SK-N-SH (cell line): ENCODE results near the gene TMEM109. TPM values are rescaled to one million over a fixed set of nuclear protein-coding genes. Genes with fewer than 3 reads are reported as not detected.

Source experiments
- CTCF ChIA-PET: fragments of 300-600, 350-600 bp; formaldehyde crosslinking; extraction: SDS; loops from one replicate; lab custom pipeline; 2021; lab: Yijun Ruan, JAX
- POLR2A ChIA-PET: fragments of 350-600 bp; sonication (Branson Sonifier 250); formaldehyde crosslinking; extraction: SDS; loops from one replicate; lab custom pipeline; 2020; ENCODE audit warnings: antibody characterized with exemption, inconsistent platforms; lab: Yijun Ruan, JAX
- DNase-seq: peaks from one replicate; pipeline ENCODE4 v3.0.0; 2012
- H2AFZ ChIP-seq: fragments of 200-600 bp; sonication (generic); 2 replicates; pipeline ENCODE4 v1.8.1; 2016; ENCODE audit warnings: antibody characterized with exemption, mild to moderate bottlenecking, low read depth
- H3F3A ChIP-seq: fragments of 200-600 bp; sonication (generic); replicated peaks from 2 replicates; pipeline ENCODE3; 2016; ENCODE audit warnings: antibody characterized with exemption, mild to moderate bottlenecking; ENCODE audit not compliant: insufficient read depth
- H3K27ac ChIP-seq, 2 experiments: fragments of 200-500 bp in 1 of 2; fragments of 200-600 bp in 1 of 2; sonication (Bioruptor generic) in 1 of 2; sonication (generic), shearing (Covaris generic) in 1 of 2; 2 replicates each; pipeline versions ENCODE4 v1.5.1 to v1.6.1; 2014 to 2016; ENCODE audit warnings: low read depth in 2 of 2, inconsistent platforms in 1 of 2, low read length in 1 of 2, mild to moderate bottlenecking in 1 of 2, mixed read lengths in 1 of 2
- H3K27me3 ChIP-seq: fragments of 200-600 bp; sonication (generic), shearing (Covaris generic); 2 replicates; pipeline ENCODE4 v1.6.1; 2016; ENCODE audit warnings: mixed run types; ENCODE audit not compliant: insufficient read depth
- H3K36me3 ChIP-seq, 2 experiments: fragments of 200-500 bp in 1 of 2; fragments of 200-600 bp in 1 of 2; sonication (Bioruptor generic) in 1 of 2; sonication (generic) in 1 of 2; replicated peaks in 1 of 2; 2 replicates each; pipeline versions ENCODE3 to v1.5.1; 2014 to 2016; ENCODE audit warnings: low read length in 1 of 2, mild to moderate bottlenecking in 1 of 2; ENCODE audit not compliant: insufficient read depth in 2 of 2, control insufficient read depth in 1 of 2
- H3K4me1 ChIP-seq, 2 experiments: fragments of 200-500 bp in 1 of 2; fragments of 200-600 bp in 1 of 2; sonication (Bioruptor generic) in 1 of 2; sonication (generic), shearing (Covaris generic) in 1 of 2; 2 replicates each; pipeline versions ENCODE4 v1.5.1 to v1.6.1; 2014 to 2016; ENCODE audit warnings: low read depth in 1 of 2, low read length in 1 of 2, mixed run types in 1 of 2; ENCODE audit not compliant: insufficient read depth in 2 of 2, control insufficient read depth in 1 of 2
- H3K4me2 ChIP-seq: fragments of 200-600 bp; sonication (generic), shearing (Covaris generic); 2 replicates; pipeline ENCODE4 v1.6.1; 2017; ENCODE audit warnings: mixed run types
- H3K4me3 ChIP-seq, 2 experiments: fragments of 200-500 bp in 1 of 2; fragments of 200-600 bp in 1 of 2; sonication (Bioruptor generic) in 1 of 2; sonication (generic), shearing (Covaris generic) in 1 of 2; 2 replicates each; pipeline versions ENCODE4 v1.5.1 to v1.8.1; 2014 to 2016; ENCODE audit warnings: low read depth in 2 of 2, inconsistent platforms in 1 of 2, low read length in 1 of 2, mild to moderate bottlenecking in 1 of 2, mixed read lengths in 1 of 2, moderate library complexity in 1 of 2
- H3K79me2 ChIP-seq: fragments of 200-600 bp; sonication (generic); 2 replicates; pipeline ENCODE4 v1.8.1; 2017; ENCODE audit warnings: mild to moderate bottlenecking; ENCODE audit not compliant: insufficient read depth
- H3K9ac ChIP-seq: fragments of 200-600 bp; sonication (generic); 2 replicates; pipeline ENCODE4 v1.6.1; 2017; ENCODE audit warnings: mixed run types
- H3K9me2 ChIP-seq: fragments of 200-600 bp; sonication (generic); 2 replicates; pipeline ENCODE4 v1.6.1; 2017; ENCODE audit warnings: mixed run types
- H3K9me3 ChIP-seq: fragments of 200-600 bp; sonication (generic); 2 replicates; pipeline ENCODE4 v1.6.1; 2017; ENCODE audit warnings: mixed run types, mild to moderate bottlenecking, moderate library complexity
- H4K20me1 ChIP-seq: fragments of 200-600 bp; sonication (generic); 2 replicates; pipeline ENCODE4 v1.6.1; 2017; ENCODE audit warnings: mild to moderate bottlenecking, mixed run types; ENCODE audit not compliant: insufficient read depth
- CHD2 ChIP-seq: fragments of 150-350 bp; IDR thresholded peaks from 2 replicates; pipeline ENCODE4 v1.6.1; 2018; ENCODE audit warnings: low read length; ENCODE audit not compliant: partially characterized antibody
- EP300 ChIP-seq, 2 experiments: IDR thresholded peaks; 2 replicates each; pipeline versions ENCODE4 v1.4.0 to v1.6.1; 2012; ENCODE audit warnings: borderline replicate concordance in 1 of 2, low read depth in 1 of 2, low read length in 1 of 2
- FOXM1 ChIP-seq: IDR thresholded peaks from 2 replicates; pipeline ENCODE4 v1.4.0; 2012; ENCODE audit warnings: low read depth, mild to moderate bottlenecking
- GABPA ChIP-seq: IDR thresholded peaks from 2 replicates; pipeline ENCODE4 v1.4.0; 2012; ENCODE audit warnings: low read depth, mild to moderate bottlenecking
- JUND ChIP-seq: IDR thresholded peaks from 2 replicates; pipeline ENCODE4 v1.4.0; 2012
- MAX ChIP-seq: IDR thresholded peaks from 2 replicates; pipeline ENCODE4 v1.4.0; 2012; ENCODE audit warnings: low read depth
- NRF1 ChIP-seq: IDR thresholded peaks from 2 replicates; pipeline ENCODE4 v1.6.1; 2012; ENCODE audit warnings: low read depth, mild to moderate bottlenecking, low read length
- POLR2AphosphoS5 ChIP-seq: IDR thresholded peaks from 2 replicates; pipeline ENCODE4 v1.6.1; 2012; ENCODE audit warnings: low read depth, low read length
- RAD21 ChIP-seq: IDR thresholded peaks from 2 replicates; pipeline ENCODE4 v1.6.1; 2012; ENCODE audit warnings: mild to moderate bottlenecking, low read length
- RCOR1 ChIP-seq: fragments of 150-350 bp; IDR thresholded peaks from 2 replicates; pipeline ENCODE4 v1.6.1; 2017; ENCODE audit warnings: antibody characterized with exemption, low read length
- TAF1 ChIP-seq: IDR thresholded peaks from 2 replicates; pipeline ENCODE4 v1.6.1; 2012; ENCODE audit warnings: low read depth, mild to moderate bottlenecking, low read length, moderate library complexity, borderline replicate concordance
- YY1 ChIP-seq: IDR thresholded peaks from 2 replicates; pipeline ENCODE4 v1.4.0; 2012; ENCODE audit warnings: low read depth, mild to moderate bottlenecking
- WGBS: methylation state at CpG from one replicate; pipeline ENCODE4 v1.1.6; 2017; ENCODE audit warnings: low lambda C conversion rate; 5-methylcytosine and 5-hydroxymethylcytosine counted together
- polyA plus RNA-seq, 3 experiments: library from polyadenylated mRNA; depleted of rRNA; stranded (reverse); fragments of >200 nt; gene quantifications; 2 replicates each; pipeline ENCODE4 v1.2.3, GENCODE V29; 2012

The TMEM109 gene
- polyA plus RNA-seq, 1 of the 3 experiments (the other 2 are of a cell fraction), result 52.7 TPM

- CTCF ChIA-PET, result interaction anchor here (0.8 kb wide), 1 partner anchor 44 kb away, joined by 4 read pairs; no protein-coding TSS in a partner anchor
- H3K27ac ChIP-seq, result no peak overlapping the region
- POLR2A ChIA-PET, result no interaction called here
- H3K4me3 ChIP-seq, result no peak overlapping the region
- 48% methylated on average over 6 of the region's 9 CpGs for WGBS
- no peaks in the 10 kb centered on the region for H3F3A ChIP-seq
- H3K9ac ChIP-seq, result no peak overlapping the region
- no peaks in the 10 kb centered on the region for H3K36me3 ChIP-seq
- H2AFZ ChIP-seq, result no peak overlapping the region
- no peaks in the 10 kb centered on the region for H3K9me2 ChIP-seq
- no peaks in the 10 kb centered on the region for H3K9me3 ChIP-seq
- H3K4me1 ChIP-seq, result no peaks in the 10 kb centered on the region; a peak in 1 of 4 replicates
- no peak for DNase-seq
- no peaks in the 10 kb centered on the region for H3K79me2 ChIP-seq
- H3K27me3 ChIP-seq, result no peaks in the 10 kb centered on the region
- no peaks in the 10 kb centered on the region for H4K20me1 ChIP-seq
- no peak for TF ChIP-seq NRF1
- no peak for TF ChIP-seq RCOR1
- no peak for TF ChIP-seq GABPA
- TF ChIP-seq CHD2, result no peak
- no peak for TF ChIP-seq TAF1
- no peak for TF ChIP-seq JUND
- TF ChIP-seq RAD21, result no peak
- no peak for TF ChIP-seq POLR2AphosphoS5
- no peak for TF ChIP-seq EP300 (IDR thresholded peaks at IDR 0.05; ENCODE audit: borderline replicate concordance in 1 of 2, low read depth in 1 of 2, low read length in 1 of 2)
- no peak for TF ChIP-seq FOXM1
- no peak for TF ChIP-seq MAX
- no peak overlapping the region for H3K4me2 ChIP-seq
Measured at GRCh38 chr11:60942970-60943565, 29.1 kb downstream of the TMEM109 start.

- TF ChIP-seq YY1, result no peak
- peak; percentile 25; the same call in 1 of the 2 replicates for TF ChIP-seq RAD21
- no peaks in the 10 kb centered on the region for H3K27me3 ChIP-seq
- no peak overlapping the region for H3K27ac ChIP-seq
- no peaks in the 10 kb centered on the region for H3F3A ChIP-seq
- H3K4me2 ChIP-seq, result no peak overlapping the region
- no peak for DNase-seq
- H2AFZ ChIP-seq, result no peak overlapping the region
- no peaks in the 10 kb centered on the region for H3K9me2 ChIP-seq
- H3K4me1 ChIP-seq, result no peaks in the 10 kb centered on the region; a peak in 1 of 4 replicates
- H3K9me3 ChIP-seq, result no peaks in the 10 kb centered on the region
- ChIA-PET POLR2A (no interaction called here), CTCF (interaction anchor here (0.8 to 1.5 kb wide), 5 partner anchors 57 to 192 kb away, joined by 3 to 4 read pairs (median 3); no protein-coding TSS in a partner anchor)
- no peak overlapping the region for H3K4me3 ChIP-seq
- H3K36me3 ChIP-seq, result no peaks in the 10 kb centered on the region
- H3K79me2 ChIP-seq, result no peaks in the 10 kb centered on the region
- no peak overlapping the region for H3K9ac ChIP-seq
- H4K20me1 ChIP-seq, result no peaks in the 10 kb centered on the region
- WGBS, result 71% methylated on average over 11 of the region's 11 CpGs
Measured at GRCh38 chr11:60944490-60945294, 30.7 kb downstream of the TMEM109 start.
